ENCODE results near the gene ACAD8.
"Not testable (repeated sequence)": the region's sequence is repeated elsewhere in the genome, so short reads cannot be mapped to it uniquely, and the experiment has no call there.

Gene ACAD8

DNA sequence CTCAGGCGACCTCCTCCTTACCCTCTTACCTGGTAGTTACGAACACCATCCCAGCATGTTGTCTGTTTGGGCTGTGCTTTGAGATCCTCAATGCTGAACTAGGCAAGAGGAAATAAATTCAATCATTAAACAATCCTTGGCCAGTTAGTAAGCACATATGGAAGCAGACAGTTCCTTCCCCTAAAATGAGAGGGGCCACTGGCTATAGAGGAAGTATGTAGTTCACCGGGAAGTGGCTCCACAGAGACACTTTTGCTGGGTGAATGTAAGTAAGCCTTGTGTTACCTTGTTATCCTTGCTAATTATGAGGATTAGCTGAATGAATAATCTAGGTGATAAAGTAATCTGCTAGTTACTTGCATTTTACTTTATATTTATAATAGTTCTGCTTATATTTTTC lies 3.1 kb upstream of the ACAD8 start:
- H3K27ac ChIP-seq (ENCODE audit: low read depth, low read length) = no peak overlapping the region
- peak overlapping the region in 3 of 5 donors; percentile 0 to 32 (median 26) for H3K9ac ChIP-seq (ENCODE audit: low read length in 5 of 5)
- H3K27me3 ChIP-seq (ENCODE audit: control insufficient read depth in 5 of 5, insufficient read depth in 4 of 5, low read length in 5 of 5) = no peaks in the 10 kb centered on the region
- peaks cover 13 to 56% (median 49%) of the 10 kb centered on the region in 5 donors for H3K36me3 ChIP-seq (ENCODE audit: control insufficient read depth in 5 of 5, insufficient read depth in 5 of 5, low read length in 5 of 5)
- peaks cover 6 to 43% (median 37%) of the 10 kb centered on the region in 5 donors for H3K4me1 ChIP-seq (ENCODE audit: control insufficient read depth in 5 of 5, insufficient read depth in 5 of 5, low read length in 5 of 5)
- no peak overlapping the region for H3K4me3 ChIP-seq (ENCODE audit: low read depth in 1 of 5, low read length in 5 of 5)
- no peaks in the 10 kb centered on the region for H3K9me3 ChIP-seq (ENCODE audit: control insufficient read depth in 5 of 5, low read length in 5 of 5)

DNA sequence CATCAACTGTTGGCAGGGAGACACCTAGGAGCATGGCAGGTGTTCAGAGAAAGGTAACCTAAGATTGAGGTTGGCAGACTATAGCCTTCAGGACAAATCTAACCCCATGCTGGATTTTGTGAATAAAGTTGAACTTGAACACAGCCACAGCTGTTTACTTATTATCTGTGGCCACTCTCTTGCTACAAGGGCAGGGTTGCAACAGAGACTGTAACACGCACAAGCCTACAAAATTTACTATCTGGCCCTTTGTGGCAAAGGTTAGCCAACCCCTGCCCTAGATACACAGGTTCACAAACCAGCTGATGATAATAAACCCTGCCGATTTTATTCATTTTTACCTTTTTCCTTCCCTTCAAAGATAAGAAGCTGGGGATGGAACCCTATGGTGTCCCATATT lies 2.7 kb upstream of the ACAD8 start:
- H3K27me3 ChIP-seq (ENCODE audit: control insufficient read depth in 5 of 5, insufficient read depth in 4 of 5, low read length in 5 of 5) = no peaks in the 10 kb centered on the region
- peak overlapping the region; percentile 42 for H3K27ac ChIP-seq (ENCODE audit: low read depth, low read length)
- no peaks in the 10 kb centered on the region for H3K9me3 ChIP-seq (ENCODE audit: control insufficient read depth in 5 of 5, low read length in 5 of 5)
- peaks cover 6 to 43% (median 37%) of the 10 kb centered on the region in 5 donors for H3K4me1 ChIP-seq (ENCODE audit: control insufficient read depth in 5 of 5, insufficient read depth in 5 of 5, low read length in 5 of 5)
- H3K4me3 ChIP-seq (ENCODE audit: low read depth in 1 of 5, low read length in 5 of 5) = no peak overlapping the region
- peaks cover 13 to 52% (median 45%) of the 10 kb centered on the region in 5 donors for H3K36me3 ChIP-seq (ENCODE audit: control insufficient read depth in 5 of 5, insufficient read depth in 5 of 5, low read length in 5 of 5)
- peak overlapping the region in 2 of 5 donors; percentile 26 to 32 for H3K9ac ChIP-seq (ENCODE audit: low read length in 5 of 5)

- peaks cover 13 to 34% (median 29%) of the 10 kb centered on the region in 5 donors for H3K36me3 ChIP-seq (ENCODE audit: control insufficient read depth in 5 of 5, insufficient read depth in 5 of 5, low read length in 5 of 5)
Observed at GRCh38 chr11:134252346-134253187, 801 bp upstream of the ACAD8 start.

DNA sequence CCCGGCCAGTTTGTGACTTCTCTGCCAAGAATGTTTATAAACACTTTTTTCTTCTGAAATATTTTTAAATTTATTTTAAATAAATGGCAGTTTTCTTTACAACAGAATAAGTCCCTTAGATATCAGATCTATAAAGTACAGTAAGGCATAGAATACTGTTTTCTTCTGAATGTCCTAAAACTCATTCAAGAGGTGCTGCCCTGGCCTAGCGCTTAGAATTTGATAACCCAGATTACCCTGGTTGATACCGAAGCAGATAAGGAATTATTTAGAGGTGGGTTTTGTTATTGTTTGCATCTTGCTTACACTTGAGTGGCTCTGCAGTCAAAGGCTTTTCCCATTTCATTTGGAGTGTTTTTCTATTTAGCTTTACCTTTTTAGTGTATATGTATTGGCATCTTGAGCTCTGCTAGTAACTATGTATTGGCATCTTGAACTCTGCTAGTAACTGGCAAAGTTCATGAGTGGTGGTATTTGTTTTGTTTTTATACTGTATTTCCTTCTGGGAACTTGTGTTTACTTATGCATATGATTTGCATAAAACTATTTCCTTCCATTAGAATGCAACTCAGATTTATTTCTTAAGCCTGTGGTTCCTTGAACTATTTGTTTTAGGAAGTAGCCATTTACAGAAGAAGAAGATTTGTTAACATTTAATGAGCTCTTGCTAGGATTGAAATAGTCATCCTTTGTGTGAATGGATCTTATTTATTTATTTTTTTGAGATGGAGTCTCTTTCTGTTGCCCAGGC lies 1.2 kb downstream of the ACAD8 start:
- Histone ChIP-seq H3K27ac (ENCODE audit: low read depth, low read length) (no peak overlapping the region), H3K9ac (ENCODE audit: low read length in 5 of 5) (peak overlapping the region in 4 of 5 donors; percentile 40 to 72 (median 47)), H3K36me3 (ENCODE audit: control insufficient read depth in 5 of 5, insufficient read depth in 5 of 5, low read length in 5 of 5) (peaks cover 0 to 30% (median 27%) of the 10 kb centered on the region in 5 donors), H3K27me3 (ENCODE audit: control insufficient read depth in 5 of 5, insufficient read depth in 4 of 5, low read length in 5 of 5) (no peaks in the 10 kb centered on the region), H3K4me3 (ENCODE audit: low read depth in 1 of 5, low read length in 5 of 5) (peak overlapping the region; percentile 59 to 98 (median 83)), H3K9me3 (ENCODE audit: control insufficient read depth in 5 of 5, low read length in 5 of 5) (no peaks in the 10 kb centered on the region), H3K4me1 (ENCODE audit: control insufficient read depth in 5 of 5, insufficient read depth in 5 of 5, low read length in 5 of 5) (peaks cover 2 to 43% (median 37%) of the 10 kb centered on the region in 5 donors)

More at GRCh38 chr11:134252346-134253187, 801 bp upstream of the ACAD8 start:
- Histone ChIP-seq H3K4me3 (ENCODE audit: low read depth in 1 of 5, low read length in 5 of 5) (peak overlapping the region; percentile 83 to 100 (median 98)), H3K27me3 (ENCODE audit: control insufficient read depth in 5 of 5, insufficient read depth in 4 of 5, low read length in 5 of 5) (no peaks in the 10 kb centered on the region), H3K9ac (ENCODE audit: low read length in 5 of 5) (peak overlapping the region; percentile 49 to 84 (median 79)), H3K9me3 (ENCODE audit: control insufficient read depth in 5 of 5, low read length in 5 of 5) (no peaks in the 10 kb centered on the region), H3K27ac (ENCODE audit: low read depth, low read length) (peak overlapping the region; percentile 75), H3K4me1 (ENCODE audit: control insufficient read depth in 5 of 5, insufficient read depth in 5 of 5, low read length in 5 of 5) (peaks cover 2 to 43% (median 37%) of the 10 kb centered on the region in 5 donors)

- H3K9ac ChIP-seq (ENCODE audit: low read length in 5 of 5); H3K27me3 ChIP-seq (ENCODE audit: control insufficient read depth in 5 of 5, insufficient read depth in 4 of 5, low read length in 5 of 5); H3K4me3 ChIP-seq (ENCODE audit: low read depth in 1 of 5, low read length in 5 of 5); H3K27ac ChIP-seq (ENCODE audit: low read depth, low read length); H3K9me3 ChIP-seq (ENCODE audit: control insufficient read depth in 5 of 5, low read length in 5 of 5): not testable (repeated sequence)
- peaks cover 2 to 39% (median 35%) of the 10 kb centered on the region in 5 donors for H3K4me1 ChIP-seq (ENCODE audit: control insufficient read depth in 5 of 5, insufficient read depth in 5 of 5, low read length in 5 of 5)
- H3K36me3 ChIP-seq (ENCODE audit: control insufficient read depth in 5 of 5, insufficient read depth in 5 of 5, low read length in 5 of 5) = peaks cover 0 to 30% (median 27%) of the 10 kb centered on the region in 5 donors
Observed at GRCh38 chr11:134255184-134255561, 1.8 kb downstream of the ACAD8 start.

GRCh38 chr11:134257101-134257500 lies 3.7 kb downstream of the ACAD8 start:
- H3K9ac ChIP-seq (ENCODE audit: low read length in 5 of 5) = no peak overlapping the region
- no peaks in the 10 kb centered on the region for H3K27me3 ChIP-seq (ENCODE audit: control insufficient read depth in 5 of 5, insufficient read depth in 4 of 5, low read length in 5 of 5)
- peaks cover 4 to 46% (median 41%) of the 10 kb centered on the region in 5 donors for H3K36me3 ChIP-seq (ENCODE audit: control insufficient read depth in 5 of 5, insufficient read depth in 5 of 5, low read length in 5 of 5)
- no peaks in the 10 kb centered on the region for H3K9me3 ChIP-seq (ENCODE audit: control insufficient read depth in 5 of 5, low read length in 5 of 5)
- no peak overlapping the region for H3K4me3 ChIP-seq (ENCODE audit: low read depth in 1 of 5, low read length in 5 of 5)
- peaks cover 2 to 19% (median 18%) of the 10 kb centered on the region in 5 donors for H3K4me1 ChIP-seq (ENCODE audit: control insufficient read depth in 5 of 5, insufficient read depth in 5 of 5, low read length in 5 of 5)
- no peak overlapping the region for H3K27ac ChIP-seq (ENCODE audit: low read depth, low read length)

GRCh38 chr11:134258577-134258976 lies 5.2 kb downstream of the ACAD8 start:
- Histone ChIP-seq H3K27me3 (ENCODE audit: control insufficient read depth in 5 of 5, insufficient read depth in 4 of 5, low read length in 5 of 5) (no peaks in the 10 kb centered on the region), H3K27ac (ENCODE audit: low read depth, low read length) (no peak overlapping the region), H3K36me3 (ENCODE audit: control insufficient read depth in 5 of 5, insufficient read depth in 5 of 5, low read length in 5 of 5) (peaks cover 4 to 61% (median 56%) of the 10 kb centered on the region in 5 donors)

GRCh38 chr11:134260503-134260902 lies 7.1 kb downstream of the ACAD8 start:
- no peak overlapping the region for H3K27ac ChIP-seq (ENCODE audit: low read depth, low read length)
- H3K27me3 ChIP-seq (ENCODE audit: control insufficient read depth in 5 of 5, insufficient read depth in 4 of 5, low read length in 5 of 5) = no peaks in the 10 kb centered on the region
- no peak overlapping the region for H3K4me3 ChIP-seq (ENCODE audit: low read depth in 1 of 5, low read length in 5 of 5)
- H3K9me3 ChIP-seq (ENCODE audit: control insufficient read depth in 5 of 5, low read length in 5 of 5) = no peaks in the 10 kb centered on the region
- peaks cover 4 to 74% (median 64%) of the 10 kb centered on the region in 5 donors for H3K36me3 ChIP-seq (ENCODE audit: control insufficient read depth in 5 of 5, insufficient read depth in 5 of 5, low read length in 5 of 5)
- no peak overlapping the region for H3K9ac ChIP-seq (ENCODE audit: low read length in 5 of 5)
- H3K4me1 ChIP-seq (ENCODE audit: control insufficient read depth in 5 of 5, insufficient read depth in 5 of 5, low read length in 5 of 5) = no peaks in the 10 kb centered on the region

More at GRCh38 chr11:134258577-134258976, 5.2 kb downstream of the ACAD8 start:
- no peak overlapping the region for H3K9ac ChIP-seq (ENCODE audit: low read length in 5 of 5)
- H3K4me3 ChIP-seq (ENCODE audit: low read depth in 1 of 5, low read length in 5 of 5) = no peak overlapping the region
- no peaks in the 10 kb centered on the region for H3K9me3 ChIP-seq (ENCODE audit: control insufficient read depth in 5 of 5, low read length in 5 of 5)
- peaks cover 0 to 11% (median 10%) of the 10 kb centered on the region in 5 donors for H3K4me1 ChIP-seq (ENCODE audit: control insufficient read depth in 5 of 5, insufficient read depth in 5 of 5, low read length in 5 of 5)

DNA sequence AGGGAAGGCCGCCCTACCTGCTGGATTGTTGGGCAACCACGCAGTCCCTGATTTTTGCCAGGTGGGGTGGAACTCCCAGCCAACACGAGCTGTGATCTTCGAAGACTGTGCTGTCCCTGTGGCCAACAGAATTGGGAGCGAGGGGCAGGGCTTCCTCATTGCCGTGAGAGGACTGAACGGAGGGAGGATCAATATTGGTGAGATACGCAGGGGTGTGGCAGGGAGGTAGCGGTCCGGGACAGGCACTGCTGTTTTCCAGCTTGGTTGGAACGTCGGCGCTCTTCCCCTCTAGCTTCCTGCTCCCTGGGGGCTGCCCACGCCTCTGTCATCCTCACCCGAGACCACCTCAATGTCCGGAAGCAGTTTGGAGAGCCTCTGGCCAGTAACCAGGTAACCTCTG lies 7.6 kb downstream of the ACAD8 start:
- no peaks in the 10 kb centered on the region for H3K27me3 ChIP-seq (ENCODE audit: control insufficient read depth in 5 of 5, insufficient read depth in 4 of 5, low read length in 5 of 5)
- no peaks in the 10 kb centered on the region for H3K9me3 ChIP-seq (ENCODE audit: control insufficient read depth in 5 of 5, low read length in 5 of 5)
- no peaks in the 10 kb centered on the region for H3K4me1 ChIP-seq (ENCODE audit: control insufficient read depth in 5 of 5, insufficient read depth in 5 of 5, low read length in 5 of 5)
- H3K4me3 ChIP-seq (ENCODE audit: low read depth in 1 of 5, low read length in 5 of 5) = no peak overlapping the region
- peaks cover 4 to 74% (median 64%) of the 10 kb centered on the region in 5 donors for H3K36me3 ChIP-seq (ENCODE audit: control insufficient read depth in 5 of 5, insufficient read depth in 5 of 5, low read length in 5 of 5)
- no peak overlapping the region for H3K27ac ChIP-seq (ENCODE audit: low read depth, low read length)
- H3K9ac ChIP-seq (ENCODE audit: low read length in 5 of 5) = no peak overlapping the region

Data from subcutaneous abdominal adipose tissue (tissue), 5 donors.